ENCODE results near the gene TPRX2. TPM values are rescaled to one million over a fixed set of nuclear protein-coding genes. Genes with fewer than 3 reads are reported as not detected.

TPRX2 gene
- total and polyA plus RNA-seq, 2 of the 8 experiments (the other 6 are each of a cell fraction or from before 2014, with no cell fraction given), result not detected

DNA sequence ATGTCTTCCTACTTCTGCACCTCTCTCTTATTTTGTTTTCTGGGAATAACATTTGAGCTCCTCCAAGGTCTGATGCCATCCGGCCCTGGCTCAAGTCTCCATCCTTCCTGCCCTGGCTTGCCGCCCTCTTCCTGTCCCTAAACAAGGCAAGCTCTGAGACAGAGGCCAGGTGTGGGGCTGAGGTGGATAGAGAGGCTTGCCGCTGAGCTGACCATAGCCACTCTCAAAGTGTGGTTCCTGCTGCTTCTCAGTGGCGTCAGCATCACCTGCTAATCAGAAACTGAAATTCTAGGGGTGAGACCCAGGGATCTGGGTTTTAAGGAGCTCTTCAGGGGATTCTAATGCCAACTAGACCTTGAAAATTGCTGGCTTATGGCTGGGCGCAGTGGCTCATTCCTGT is 6.0 kb upstream of the TPRX2 start (continued):
- TF ChIP-seq CBX8 (IDR thresholded peaks at IDR 0.05; ENCODE audit: borderline replicate concordance, low read depth, low read length), result no peak
- TF ChIP-seq, protein P1, sequence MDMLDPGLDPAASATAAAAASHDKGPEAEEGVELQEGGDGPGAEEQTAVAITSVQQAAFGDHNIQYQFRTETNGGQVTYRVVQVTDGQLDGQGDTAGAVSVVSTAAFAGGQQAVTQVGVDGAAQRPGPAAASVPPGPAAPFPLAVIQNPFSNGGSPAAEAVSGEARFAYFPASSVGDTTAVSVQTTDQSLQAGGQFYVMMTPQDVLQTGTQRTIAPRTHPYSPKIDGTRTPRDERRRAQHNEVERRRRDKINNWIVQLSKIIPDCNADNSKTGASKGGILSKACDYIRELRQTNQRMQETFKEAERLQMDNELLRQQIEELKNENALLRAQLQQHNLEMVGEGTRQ (IDR thresholded peaks at IDR 0.05; ENCODE audit: low read length), result no peak
- no peak for TF ChIP-seq NANOG (IDR thresholded peaks at IDR 0.05; ENCODE audit: insufficient read depth, low read depth, low read length, poor library complexity, severe bottlenecking)
- no peak for TF ChIP-seq EP300 (IDR thresholded peaks at IDR 0.05; ENCODE audit: borderline replicate concordance in 1 of 2, low read depth in 2 of 2, low read length in 2 of 2)
- no peak for TF ChIP-seq KDM4A (IDR thresholded peaks at IDR 0.05; ENCODE audit: low read depth, low read length, severe bottlenecking)
- no peak for TF ChIP-seq SRF (IDR thresholded peaks at IDR 0.05; ENCODE audit: low read depth, low read length)

All from H1 (cell line).